ENCODE results near the gene HOXD9. TPM values are rescaled to one million over a fixed set of nuclear protein-coding genes. Genes with fewer than 3 reads are reported as not detected.

Gene HOXD9
- total and polyA plus RNA-seq, 2 of the 8 experiments (the other 6 are each of a cell fraction or from before 2014, with no cell fraction given), result not detected

DNA sequence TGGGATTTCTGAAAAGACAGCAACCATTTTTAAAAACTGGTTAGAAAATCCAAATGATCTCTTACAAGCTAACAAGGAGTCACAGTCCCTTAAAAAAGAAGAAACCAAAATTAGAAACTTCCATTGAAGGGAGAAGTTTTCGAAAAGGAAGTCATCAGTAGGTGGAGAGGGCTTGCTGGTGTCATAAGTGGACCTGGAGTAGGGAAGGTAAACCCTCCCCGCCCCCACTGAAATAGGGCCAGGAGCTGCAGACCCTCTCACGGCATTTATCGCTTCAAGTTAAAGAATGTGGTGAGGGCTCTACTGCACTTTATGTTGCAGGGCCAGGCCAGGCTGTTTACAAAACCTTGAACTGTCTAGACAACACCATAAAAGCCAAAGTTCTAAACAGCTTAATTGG is 12.6 kb upstream of the HOXD9 start:
- Histone ChIP-seq H3K79me2 (ENCODE audit: control insufficient read depth in 1 of 2, insufficient read depth in 2 of 2, low read length in 2 of 2) (no peaks in the 10 kb centered on the region), H3K23ac (ENCODE audit: insufficient read length) (no peak overlapping the region), H3K23me2 (ENCODE audit: low read depth, low read length) (0 out of 2 replicates have a peak, but pooled peaks cover 2% of the 10 kb centered on the region), H2BK5ac (ENCODE audit: low read depth, low read length) (no peak overlapping the region), H3K4ac (replicated peaks; ENCODE audit: insufficient read length, low read depth, low read length) (no peak overlapping the region), H2BK15ac (ENCODE audit: low read length) (no peak overlapping the region), H3K18ac (ENCODE audit: extremely low read depth, low read length) (no peak overlapping the region), H2BK20ac (ENCODE audit: low read length) (no peak overlapping the region), H3K4me2 (ENCODE audit: insufficient read depth in 1 of 2, low read depth in 2 of 2, low read length in 2 of 2) (no peak overlapping the region), H4K91ac (replicated peaks; ENCODE audit: insufficient read length, low read length) (no peak overlapping the region), H3K79me1 (ENCODE audit: low read depth, low read length) (no peaks in the 10 kb centered on the region), H4K20me1 (replicated peaks in 1 of 2; ENCODE audit: control insufficient read depth in 1 of 2, insufficient read depth in 2 of 2, low read length in 2 of 2) (peaks cover 22 to 38% of the 10 kb centered on the region in 2 experiments), H2AK5ac (ENCODE audit: low read depth, low read length) (no peak overlapping the region), H3K4me1 (replicated peaks in 1 of 4; ENCODE audit: control insufficient read depth in 3 of 4, insufficient read depth in 4 of 4, low read length in 3 of 4) (peaks cover 0 to 14% (median 7%) of the 10 kb centered on the region in 4 experiments; a peak in 5 of 7 replicates), H4K8ac (ENCODE audit: extremely low read depth, insufficient read depth, low read length) (no peak overlapping the region), H3K56ac (replicated peaks; ENCODE audit: insufficient read length, low read depth, low read length) (no peak overlapping the region), H3K4me3 (ENCODE audit: extremely low read depth in 1 of 4, insufficient read depth in 2 of 4, low read depth in 3 of 4, low read length in 4 of 4) (no peak overlapping the region), H2AFZ (ENCODE audit: low read length) (no peak overlapping the region), H3K14ac (ENCODE audit: insufficient read length) (no peak overlapping the region), H3K27ac (ENCODE audit: low read depth, low read length) (no peak overlapping the region), H4K5ac (ENCODE audit: insufficient read length, low read depth, low read length) (no peak overlapping the region), H2BK120ac (replicated peaks; ENCODE audit: low read depth, low read length) (no peak overlapping the region), H3K36me3 (ENCODE audit: control insufficient read depth in 2 of 4, insufficient read depth in 4 of 4, low read length in 3 of 4) (peaks cover 0 to 8% (median 0%) of the 10 kb centered on the region in 4 experiments; a peak in 1 of 8 replicates), H3K27me3 (replicated peaks in 1 of 4; ENCODE audit: control insufficient read depth in 3 of 4, extremely low read depth in 1 of 4, insufficient read depth in 3 of 4, low read length in 3 of 4) (peaks cover 98 to 99% (median 98%) of the 10 kb centered on the region in 4 experiments), H3K9ac (replicated peaks in 1 of 4; ENCODE audit: extremely low read depth in 1 of 4, low read depth in 3 of 4, low read length in 3 of 4) (no peak overlapping the region), H2BK12ac (ENCODE audit: low read depth, low read length) (no peak overlapping the region), H3K9me3 (ENCODE audit: insufficient read depth in 2 of 2, low read depth in 1 of 2, low read length in 1 of 2) (no peaks in the 10 kb centered on the region)
- ChIA-PET CTCF (ENCODE audit: partially characterized antibody) (interaction anchor here (0.6 to 5.4 kb wide), 13 partner anchors 7 to 64 kb away, joined by 3 to 42 read pairs (median 5); partner anchors contain the start of genes EVX2 and HOXD9), POLR2A (ENCODE audit: partially characterized antibody) (no interaction called here)
- WGBS, 2 experiments (ENCODE audit: extremely low coverage in 1 of 2, insufficient coverage in 1 of 2, insufficient read length in 1 of 2, insufficient replicate concordance in 2 of 2, low coverage in 1 of 2, low lambda C conversion rate in 2 of 2, missing lambda C conversion rate in 1 of 2), result 47% methylated on average over 4 of the region's 4 CpGs; no CpG with 5 or more reads in 1 of the 2 experiments
- no peak for TF ChIP-seq BCL11A (IDR thresholded peaks at IDR 0.05; ENCODE audit: low read depth in 2 of 2, low read length in 2 of 2)
- TF ChIP-seq SIRT6 (IDR thresholded peaks at IDR 0.05; ENCODE audit: low read length), result no peak
- TF ChIP-seq RNF2 (IDR thresholded peaks at IDR 0.05; ENCODE audit: borderline replicate concordance, low read depth, low read length, missing control alignments, poor library complexity, severe bottlenecking), result peak; percentile 35
- no peak for TF ChIP-seq CBX5 (IDR thresholded peaks at IDR 0.05; ENCODE audit: low read depth, low read length)
- TF ChIP-seq KDM4A (IDR thresholded peaks at IDR 0.05; ENCODE audit: low read depth, low read length, severe bottlenecking), result no peak
- TF ChIP-seq NANOG (IDR thresholded peaks at IDR 0.05; ENCODE audit: insufficient read depth, low read depth, low read length, poor library complexity, severe bottlenecking), result no peak
- TF ChIP-seq SP4 (IDR thresholded peaks at IDR 0.05; ENCODE audit: low read length), result no peak
- TF ChIP-seq ZNF274 (IDR thresholded peaks at IDR 0.05; ENCODE audit: borderline replicate concordance, extremely low read depth, low read length), result no peak
- no peak for FAIRE-seq
- DNase-seq (ENCODE audit: low read depth in 1 of 2, low spot score in 2 of 2), result peak in 1 of 2 experiments; percentile 27
